K562 (cell line): ENCODE results near the gene SYT7. TPM values are rescaled to one million over a fixed set of nuclear protein-coding genes. Genes with fewer than 3 reads are reported as not detected.

ENCODE experiments used
- ATAC-seq: fragments of 200-7000 bp; cut with Tn5 transposase; 3 replicates; pipeline ENCODE4 v1.9.1; 2020; ENCODE audit warnings: moderate library complexity
- BruUV-seq: library from RNA; stranded (reverse); fragments of 400-500 nt; replicated peaks from 2 replicates; lab custom pipeline; 2021; lab: Mats Ljungman, UMichigan
- CTCF ChIA-PET: fragments of 300-600 bp; formaldehyde crosslinking; extraction: SDS; loops from one replicate; lab custom pipeline; 2021; ENCODE audit warnings: low intra/inter-chr PET ratio; lab: Yijun Ruan, JAX
- POLR2A ChIA-PET: fragments of 300-600, 350-650 bp; sonication (Branson Sonifier 250); formaldehyde crosslinking; extraction: SDS; loops from one replicate; lab custom pipeline; 2021; ENCODE audit warnings: antibody characterized with exemption, inconsistent platforms; lab: Yijun Ruan, JAX
- DNase-seq, 4 experiments: peaks; one replicate each; pipeline versions ENCODE4 v3.0.0 to v3.0.0-alpha.2; 2011 to 2018; ENCODE audit warnings: low spot score in 3 of 4, mixed read lengths in 3 of 4; ENCODE audit errors: extremely low read depth in 1 of 4
- FAIRE-seq: peaks from 2 replicates; lab custom pipeline; 2011; peaks lifted over from hg19 to GRCh38; lab: Jason Lieb, UNC
- H2AFZ ChIP-seq: 2 replicates; pipeline ENCODE4 v1.6.0; 2011; ENCODE audit warnings: low read depth, low read length, control low read depth, inconsistent platforms
- H3K27ac ChIP-seq: fragments of 200-600 bp; 3 replicates; pipeline ENCODE4 v1.8.0; 2011; ENCODE audit warnings: low read depth, mild to moderate bottlenecking, control low read depth, inconsistent platforms, low read length, moderate library complexity, mixed read lengths; ENCODE audit errors: extremely low read depth
- H3K27me3 ChIP-seq, 2 experiments: fragments of 300-600 bp in 1 of 2; 2 replicates in 1 of 2; 3 replicates in 1 of 2; pipeline versions ENCODE4 v1.6.0 to v1.8.0; 2011; ENCODE audit warnings: inconsistent platforms in 2 of 2, low read length in 2 of 2, mild to moderate bottlenecking in 1 of 2, mixed read lengths in 1 of 2, moderate library complexity in 1 of 2; ENCODE audit not compliant: control insufficient read depth in 2 of 2, insufficient read depth in 2 of 2
- H3K36me3 ChIP-seq: fragments of 300-600 bp; 3 replicates; pipeline ENCODE4 v1.8.0; 2011; ENCODE audit warnings: mild to moderate bottlenecking, low read length, inconsistent platforms; ENCODE audit not compliant: control insufficient read depth, insufficient read depth
- H3K4me1 ChIP-seq, 2 experiments: fragments of 200-600 bp in 1 of 2; replicated peaks in 1 of 2; 2 replicates in 1 of 2; 3 replicates in 1 of 2; pipeline versions ENCODE4 v1.5.1 to v1.8.0; 2011; ENCODE audit warnings: inconsistent platforms in 2 of 2, low read length in 2 of 2, mild to moderate bottlenecking in 1 of 2, mixed read lengths in 1 of 2, moderate library complexity in 1 of 2; ENCODE audit not compliant: control insufficient read depth in 2 of 2, insufficient read depth in 2 of 2
- H3K4me2 ChIP-seq: 2 replicates; pipeline ENCODE4 v1.6.1; 2011; ENCODE audit warnings: low read length, control low read depth, inconsistent platforms, mixed read lengths; ENCODE audit not compliant: insufficient read depth
- H3K4me3 ChIP-seq: fragments of 200-600 bp; sonication (generic), shearing (Covaris generic); 2 replicates; pipeline ENCODE4 v1.5.1; 2016; ENCODE audit warnings: control low read depth, inconsistent platforms
- H3K79me2 ChIP-seq: fragments of 200-600 bp; 3 replicates; pipeline ENCODE4 v1.8.0; 2011; ENCODE audit warnings: low read length, inconsistent platforms; ENCODE audit not compliant: control insufficient read depth, insufficient read depth
- H3K9ac ChIP-seq, 2 experiments: 2 replicates each; pipeline versions ENCODE4 v1.6.0 to v1.6.1; 2011; ENCODE audit warnings: low read depth in 2 of 2, low read length in 2 of 2, control low read depth in 1 of 2, inconsistent platforms in 1 of 2, mild to moderate bottlenecking in 1 of 2, mixed read lengths in 1 of 2; ENCODE audit not compliant: insufficient read depth in 1 of 2
- H3K9me1 ChIP-seq: one replicate; pipeline ENCODE4 v1.6.0; 2011; ENCODE audit warnings: inconsistent platforms, mild to moderate bottlenecking, low read length, moderate library complexity; ENCODE audit not compliant: control insufficient read depth, insufficient read depth
- H3K9me3 ChIP-seq: replicated peaks from 2 replicates; pipeline ENCODE4 v1.5.1; 2011; ENCODE audit warnings: low read depth, low read length, inconsistent platforms; ENCODE audit not compliant: control insufficient read depth, insufficient read depth
- H4K20me1 ChIP-seq: replicated peaks from 2 replicates; pipeline ENCODE4 v1.6.1; 2011; ENCODE audit warnings: low read length, inconsistent platforms, mixed read lengths; ENCODE audit not compliant: control insufficient read depth, insufficient read depth
- EGR1 ChIP-seq: fragments of 450-650 bp; conservative IDR thresholded peaks from 2 replicates; pipeline ENCODE4 v1.6.1; 2017; ENCODE audit warnings: mild to moderate bottlenecking
- ELK1 ChIP-seq: sonication (generic); formaldehyde crosslinking; IDR thresholded peaks from 2 replicates; pipeline ENCODE4 v1.8.1; 2022; ENCODE audit warnings: missing genetic modification reagents
- HDAC6 ChIP-seq: IDR thresholded peaks from 2 replicates; pipeline ENCODE4 v1.6.1; 2012; ENCODE audit warnings: low read depth, mild to moderate bottlenecking, control low read depth, inconsistent platforms, low read length, moderate library complexity
- KLF10 ChIP-seq: fragments of 250-450 bp; sonication (Bioruptor Pico); IDR thresholded peaks from 2 replicates; pipeline ENCODE4 v1.6.1; 2021; ENCODE audit warnings: matching md5 sums
- WGBS: fragments of 100-300 bp; shearing (Covaris generic); methylation state at CpG from one replicate; pipeline ENCODE4 v1.1.6; 2016; ENCODE audit warnings: low coverage, mixed read lengths; ENCODE audit not compliant: insufficient coverage; ENCODE audit errors: missing lambda C conversion rate; 5-methylcytosine and 5-hydroxymethylcytosine counted together
- in situ Hi-C: fragments of 300-500 bp; cut with MboI; formaldehyde crosslinking; loops from 4 replicates; pipeline ENCODE4 v1.15.0; 2018; ENCODE audit warnings: inconsistent platforms, mixed read lengths
- intact Hi-C: fragments of 100-400 bp; cut with micrococcal nuclease; formaldehyde crosslinking; loops from 2 replicates; pipeline ENCODE4 v1.14.2; 2022
- polyA plus RNA-seq, 8 experiments: library from polyadenylated mRNA; depleted of rRNA in 4 of 8; stranded (reverse) in 5 of 8; unstranded in 3 of 8; fragments of >200 nt; fragmentation: Nextera tagmentation in 2 of 8; fragmentation: Illumina TruSeq in 1 of 8; extraction: Ambion mirVana in 2 of 8; extraction: Trizol in 1 of 8; gene quantifications; 2 replicates each; pipeline versions ENCODE4 v1.2.1 to v1.2.3, GENCODE V29; 2011 to 2014; ENCODE audit warnings: inconsistent platforms in 1 of 8, missing spikeins in 1 of 8
- total RNA-seq, 7 experiments: library from RNA; depleted of rRNA in 6 of 7; stranded (reverse); fragments of >200 nt in 6 of 7; fragmentation: Illumina TruSeq in 2 of 7; extraction: Trizol in 2 of 7; gene quantifications; 2 replicates each; pipeline versions ENCODE4 v1.2.1 to v1.2.3, GENCODE V29; 2011 to 2021; ENCODE audit warnings: low replicate concordance in 1 of 7

Gene SYT7
- total and polyA plus RNA-seq, 9 of the 15 experiments (the other 6 are each of a cell fraction or from before 2014, with no cell fraction given) = 0.01 to 0.51 (median 0.16) TPM; not detected in 1

- TF ChIP-seq ELK1 (CRISPR knock-in tag) (no peak), KLF10 (CRISPR knock-in tag) (no peak)
- TF ChIP-seq, all 486 proteins: peak for 4
These were observed 25.6 kb downstream of the SYT7 start (continued) for GRCh38 chr11:61555051-61555969.

- CTCF ChIA-PET = no interaction called here
These were observed 26.5 kb downstream of the SYT7 start for GRCh38 chr11:61554172-61554988.

More at GRCh38 chr11:61554172-61554988, 26.5 kb downstream of the SYT7 start:
- Histone ChIP-seq H3K27ac (no peak overlapping the region), H3K9ac (peak overlapping the region in 1 of 2 experiments; percentile 35; a peak in 1 of 4 replicates), H3K4me1 (peaks cover 0 to 40% of the 10 kb centered on the region in 2 experiments; a peak in 4 of 5 replicates), H3K36me3 (no peaks in the 10 kb centered on the region), H4K20me1 (peaks cover 11% of the 10 kb centered on the region; the same call in 1 of the 2 replicates), H3K27me3 (peaks cover 9 to 68% of the 10 kb centered on the region in 2 experiments; a peak in 4 of 5 replicates), H2AFZ (no peak overlapping the region), H3K9me1 (no peaks in the 10 kb centered on the region), H3K4me2 (no peak overlapping the region), H3K4me3 (no peak overlapping the region), H3K79me2 (no peaks in the 10 kb centered on the region)
- intact Hi-C loops = no loop called here
- POLR2A ChIA-PET = interaction anchor here (1.5 kb wide), 1 partner anchor 13 kb away, joined by 5 read pairs; no protein-coding TSS in a partner anchor
- ATAC-seq (peak; percentile 22; the same call in 1 of the 3 replicates), DNase-seq (peak in 2 of 4 experiments; percentile 44 to 51), FAIRE-seq (no peak)
- in situ Hi-C loops = no loop called here
- no TSS peak for BruUV-seq
- 5% methylated on average over 13 of the region's 13 CpGs for WGBS
- TF ChIP-seq EGR1 (peak; percentile 49; the same call in 1 of the 2 replicates), HDAC6 (no peak)
- TF ChIP-seq, all 486 proteins: peak for 1
- no peaks in the 10 kb centered on the region for H3K9me3 ChIP-seq
